CD4-positive, alpha-beta T cell treated with Interleukin-6 at 100 ng/mL for 8 hours (primary cell): ENCODE data around the gene MAGEC2.

Source experiments
- DNase-seq: peaks from one replicate; pipeline ENCODE4 v3.0.0-alpha.2; 2020; ENCODE audit warnings: mixed read lengths, low spot score

MAGEC2 gene

GRCh38 chrX:142204522-142205433, at the start of gene MAGEC2:
Gene MAGEC2, minus strand, starts transcription at chrX:142205290. Its CDS starts 1,303 bp downstream, at chrX:142203987.
- DNase-seq, result no peak

- no peak for DNase-seq
Measured at GRCh38 chrX:142251680-142252079, 46.6 kb upstream of the MAGEC2 start.

DNA sequence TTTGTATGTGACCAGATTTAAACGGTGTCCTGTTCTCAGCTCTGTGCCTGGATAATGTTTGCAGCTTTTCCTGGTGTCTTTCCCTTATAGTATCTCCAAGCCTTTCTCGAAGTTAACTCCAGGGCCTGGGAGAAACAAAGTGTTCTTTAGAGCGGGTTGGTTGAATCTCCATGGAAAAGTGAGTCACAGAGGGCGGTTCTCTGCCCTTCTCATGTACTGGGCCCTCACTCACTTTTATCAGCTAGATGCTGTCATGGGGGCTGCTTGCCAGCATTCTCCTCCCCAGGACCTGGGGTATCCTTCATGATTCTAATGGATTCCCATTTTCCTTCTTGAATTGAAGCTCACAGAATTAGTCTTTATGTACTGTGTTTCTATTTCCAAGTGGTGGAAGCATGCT, 46.1 kb upstream of the MAGEC2 start:
- no peak for DNase-seq

DNA sequence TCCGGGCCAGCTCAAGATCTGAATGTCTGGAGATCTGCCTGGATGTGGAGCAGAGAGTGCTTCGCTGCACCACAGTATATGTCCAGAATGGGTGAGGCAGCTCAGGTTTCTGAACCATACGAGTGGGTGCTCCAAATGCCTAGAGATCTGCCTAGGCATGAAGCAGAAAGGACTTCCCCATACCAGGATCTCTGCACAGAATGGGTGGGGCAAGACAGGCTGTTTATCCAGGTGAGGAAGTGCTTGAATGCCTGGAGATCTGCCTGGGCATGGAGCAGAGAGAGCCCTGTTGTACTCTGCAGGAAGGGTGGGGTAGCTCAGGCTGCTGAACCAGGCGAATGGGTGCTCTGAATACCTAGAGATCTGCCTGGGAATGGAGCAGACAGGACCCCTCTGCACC, 45.4 kb upstream of the MAGEC2 start:
- no peak for DNase-seq

GRCh38 chrX:142249721-142250120, 44.6 kb upstream of the MAGEC2 start:
- no peak for DNase-seq

GRCh38 chrX:142244568-142244967, 39.5 kb upstream of the MAGEC2 start:
- DNase-seq, result no peak

DNA sequence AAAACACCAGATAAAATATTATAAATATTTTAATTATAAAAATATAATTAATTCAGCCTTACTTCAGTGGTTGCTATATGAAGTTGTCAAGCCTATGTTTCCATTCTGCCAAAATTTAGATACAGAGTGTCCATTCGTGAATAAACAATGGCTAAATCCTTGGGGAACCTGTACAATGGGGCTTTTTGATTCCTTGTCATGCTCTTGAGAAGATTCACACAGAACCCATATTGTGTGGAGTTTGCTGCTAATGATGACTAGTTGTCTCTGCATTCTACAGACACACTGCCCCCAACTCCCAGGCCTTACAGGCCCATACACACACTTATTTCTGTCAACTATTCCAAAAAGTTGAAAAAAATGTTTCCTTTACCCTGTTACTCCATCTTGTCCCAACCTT, 33.4 kb upstream of the MAGEC2 start:
- no peak for DNase-seq

- no peak for DNase-seq
Measured at GRCh38 chrX:142233400-142233799, 28.3 kb upstream of the MAGEC2 start.

DNA sequence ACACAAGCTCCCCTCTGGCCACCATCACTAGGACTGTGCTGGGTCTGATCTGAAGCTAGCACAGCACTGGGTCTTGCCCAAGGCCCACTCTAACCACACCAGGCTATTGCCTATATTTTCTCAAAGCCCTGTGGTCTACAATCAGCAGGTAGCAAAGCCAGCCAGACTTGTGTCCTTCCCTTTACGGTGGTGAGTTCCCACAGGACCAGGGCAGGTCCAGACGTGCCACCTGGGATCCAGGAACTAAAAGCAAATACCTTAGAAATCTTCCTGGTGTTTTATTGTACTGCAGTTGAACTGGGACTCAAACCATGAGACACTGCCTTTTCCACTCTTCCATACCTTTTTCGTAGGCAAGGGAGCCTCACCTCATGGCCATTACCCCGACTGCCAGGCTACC, 9.0 kb upstream of the MAGEC2 start:
- no peak for DNase-seq

GRCh38 chrX:142201113-142201512, 4.0 kb downstream of the MAGEC2 start:
- no peak for DNase-seq

DNA sequence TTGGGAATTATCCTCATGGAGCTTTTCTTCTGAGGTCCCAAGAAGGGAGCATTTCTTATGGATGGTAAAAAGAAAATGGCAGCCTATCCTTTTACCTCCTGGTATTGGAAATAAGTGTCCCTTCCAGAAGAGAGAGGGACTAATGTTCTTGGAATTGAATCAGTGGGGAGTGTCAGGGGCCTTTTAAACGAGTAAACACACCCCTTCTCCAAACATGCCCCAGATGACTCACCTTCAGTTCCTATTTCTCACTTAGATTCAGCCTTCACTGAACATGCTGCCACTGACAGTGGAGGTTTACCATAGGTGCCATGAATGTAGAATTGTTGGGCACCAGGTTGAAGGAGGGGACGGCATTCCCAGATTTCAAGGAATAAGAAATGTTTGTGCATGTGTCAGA, 19.0 kb downstream of the MAGEC2 start:
- DNase-seq, result no peak

GRCh38 chrX:142184756-142185602, 20.1 kb downstream of the MAGEC2 start:
- no peak for DNase-seq

DNA sequence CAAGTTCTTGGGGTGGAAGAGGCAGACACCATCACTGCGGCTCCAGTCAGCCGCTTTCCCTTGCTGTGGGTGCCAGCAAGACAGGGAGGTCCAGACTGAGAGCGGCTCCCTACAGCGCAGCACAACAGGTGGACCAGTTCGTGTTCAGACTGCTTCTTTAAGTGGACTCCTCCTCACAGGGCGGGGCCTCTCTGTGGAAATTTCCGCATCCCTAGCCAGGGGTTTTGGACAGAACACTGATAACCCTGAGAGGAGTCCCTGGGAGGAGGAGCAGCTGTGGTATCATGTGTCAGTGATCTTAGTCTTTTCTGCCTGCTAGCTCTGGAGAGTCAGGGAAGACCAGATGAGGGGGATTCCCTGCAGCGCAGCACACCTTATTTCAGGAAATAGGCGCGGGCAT, 48.5 kb downstream of the MAGEC2 start:
- DNase-seq, result no peak
